H1 (cell line): ENCODE data around the gene ACAP2.

Source experiments
- EZH2 ChIP-seq: fragments of 200-600 bp; sonication (generic); IDR thresholded peaks from 2 replicates; pipeline ENCODE4 v1.7.1; 2012; ENCODE audit warnings: low read depth, mild to moderate bottlenecking, moderate library complexity, low read length, inconsistent platforms; ENCODE audit not compliant: severe bottlenecking
- TF ChIP-seq, protein P1 (sequence below), 3 experiments: IDR thresholded peaks; 1 replicate in 2 of 3; 2 replicates in 1 of 3; pipeline versions ENCODE4 v1.5.1 to v1.6.1; 2011; ENCODE audit warnings: low read length in 3 of 3, mild to moderate bottlenecking in 3 of 3, inconsistent platforms in 2 of 3, low read depth in 1 of 3, moderate library complexity in 1 of 3; ENCODE audit not compliant: insufficient read depth in 1 of 3; ENCODE audit errors: control extremely low read depth in 1 of 3

GRCh38 chr3:195257454-195258448, 185.1 kb downstream of the ACAP2 start:
- TF ChIP-seq EZH2 = no peak
- TF ChIP-seq, protein P1, sequence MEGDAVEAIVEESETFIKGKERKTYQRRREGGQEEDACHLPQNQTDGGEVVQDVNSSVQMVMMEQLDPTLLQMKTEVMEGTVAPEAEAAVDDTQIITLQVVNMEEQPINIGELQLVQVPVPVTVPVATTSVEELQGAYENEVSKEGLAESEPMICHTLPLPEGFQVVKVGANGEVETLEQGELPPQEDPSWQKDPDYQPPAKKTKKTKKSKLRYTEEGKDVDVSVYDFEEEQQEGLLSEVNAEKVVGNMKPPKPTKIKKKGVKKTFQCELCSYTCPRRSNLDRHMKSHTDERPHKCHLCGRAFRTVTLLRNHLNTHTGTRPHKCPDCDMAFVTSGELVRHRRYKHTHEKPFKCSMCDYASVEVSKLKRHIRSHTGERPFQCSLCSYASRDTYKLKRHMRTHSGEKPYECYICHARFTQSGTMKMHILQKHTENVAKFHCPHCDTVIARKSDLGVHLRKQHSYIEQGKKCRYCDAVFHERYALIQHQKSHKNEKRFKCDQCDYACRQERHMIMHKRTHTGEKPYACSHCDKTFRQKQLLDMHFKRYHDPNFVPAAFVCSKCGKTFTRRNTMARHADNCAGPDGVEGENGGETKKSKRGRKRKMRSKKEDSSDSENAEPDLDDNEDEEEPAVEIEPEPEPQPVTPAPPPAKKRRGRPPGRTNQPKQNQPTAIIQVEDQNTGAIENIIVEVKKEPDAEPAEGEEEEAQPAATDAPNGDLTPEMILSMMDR (IDR thresholded peaks at IDR 0.05; ENCODE audit: control extremely low read depth in 1 of 3, insufficient read depth in 1 of 3, low read depth in 1 of 3, low read length in 3 of 3) = no peak
